OCI-LY7 (cell line): ENCODE measurements around the gene FAM168B. TPM values are rescaled to one million over a fixed set of nuclear protein-coding genes. Genes with fewer than 3 reads are reported as not detected.

ENCODE experiments used
- BruUV-seq: library from RNA; stranded (reverse); fragments of 400-500 nt; replicated peaks from 2 replicates; lab custom pipeline; 2021; lab: Mats Ljungman, UMichigan
- CTCF ChIA-PET: fragments of 300-600 bp; sonication (Branson Sonifier 250); formaldehyde crosslinking; loops from one replicate; lab custom pipeline; 2022; ENCODE audit warnings: antibody characterized with exemption; ENCODE audit not compliant: unreplicated experiment; lab: Charles Lee
- POLR2A ChIA-PET: fragments of 300-600 bp; sonication (Branson Sonifier 250); formaldehyde crosslinking; loops from one replicate; lab custom pipeline; 2022; ENCODE audit warnings: antibody characterized with exemption; lab: Charles Lee
- DNase-seq: peaks from one replicate; pipeline ENCODE4 v3.0.0-alpha.2; 2015; ENCODE audit warnings: low spot score
- H2AFZ ChIP-seq: fragments of 200-600 bp; sonication (generic), shearing (Covaris generic); 2 replicates; pipeline ENCODE4 v1.6.1; 2014; ENCODE audit warnings: mild to moderate bottlenecking, antibody characterized with exemption, low read length, moderate library complexity
- H3K27ac ChIP-seq: fragments of 200-600 bp; sonication (generic); 2 replicates; pipeline ENCODE4 v1.5.1; 2014; ENCODE audit warnings: mixed run types, low read depth, mild to moderate bottlenecking, moderate library complexity, low read length, inconsistent platforms; ENCODE audit not compliant: poor library complexity, severe bottlenecking
- H3K36me3 ChIP-seq: fragments of 200-600 bp; sonication (generic); 2 replicates; pipeline ENCODE4 v1.6.1; 2014; ENCODE audit warnings: mild to moderate bottlenecking, antibody characterized with exemption, low read length, moderate library complexity, mixed read lengths; ENCODE audit not compliant: insufficient read depth
- H3K4me1 ChIP-seq: fragments of 200-600 bp; sonication (generic); 2 replicates; pipeline ENCODE4 v1.5.1; 2014; ENCODE audit warnings: mild to moderate bottlenecking, low read length; ENCODE audit not compliant: insufficient read depth, poor library complexity, severe bottlenecking
- H3K4me2 ChIP-seq: fragments of 200-600 bp; sonication (generic); 2 replicates; pipeline ENCODE4 v1.6.1; 2014; ENCODE audit warnings: mild to moderate bottlenecking, low read length
- H3K4me3 ChIP-seq: fragments of 200-600 bp; sonication (generic); 2 replicates; pipeline ENCODE4 v1.5.1; 2014; ENCODE audit warnings: mild to moderate bottlenecking, low read depth, low read length; ENCODE audit not compliant: poor library complexity, severe bottlenecking
- H3K79me2 ChIP-seq: fragments of 200-600 bp; sonication (generic); 2 replicates; pipeline ENCODE4 v1.6.1; 2016; ENCODE audit warnings: low read depth, mild to moderate bottlenecking, low read length, moderate library complexity, mixed read lengths; ENCODE audit not compliant: insufficient read depth
- H3K9me2 ChIP-seq: fragments of 200-600 bp; sonication (generic); 2 replicates; pipeline ENCODE4 v1.6.1; 2016; ENCODE audit warnings: mild to moderate bottlenecking, low read length, mixed read lengths; ENCODE audit not compliant: insufficient read depth
- H3K9me3 ChIP-seq: fragments of 200-600 bp; sonication (generic); 2 replicates; pipeline ENCODE4 v1.6.1; 2014; ENCODE audit warnings: mild to moderate bottlenecking, mixed run types, low read length, mixed read lengths
- H4K20me1 ChIP-seq: fragments of 200-600 bp; sonication (generic); 2 replicates; pipeline ENCODE4 v1.6.1; 2014; ENCODE audit warnings: mild to moderate bottlenecking, antibody characterized with exemption, low read length, moderate library complexity, mixed read lengths; ENCODE audit not compliant: insufficient read depth
- CTCF ChIP-seq: fragments of 200-600 bp; sonication (generic); conservative IDR thresholded peaks from 2 replicates; pipeline ENCODE4 v1.5.1; 2014; ENCODE audit warnings: mild to moderate bottlenecking, antibody characterized with exemption, low read length, moderate library complexity, mixed read lengths
- EZH2phosphoT487 ChIP-seq: fragments of 200-600 bp; sonication (generic); IDR thresholded peaks from 2 replicates; pipeline ENCODE4 v1.6.1; 2018; ENCODE audit warnings: low read depth, borderline replicate concordance, mild to moderate bottlenecking, mixed run types, antibody characterized with exemption, low read length, moderate library complexity, mixed read lengths
- intact Hi-C: fragments of 100-400 bp; cut with micrococcal nuclease; formaldehyde crosslinking; loops from one replicate; pipeline ENCODE4 v1.10.0; 2022; ENCODE audit not compliant: unreplicated experiment
- total RNA-seq, 2 experiments: library from RNA; depleted of rRNA in 1 of 2; stranded (reverse); fragments of >200 nt in 1 of 2; shearing (Covaris generic) in 1 of 2; gene quantifications; 2 replicates each; pipeline ENCODE4 v1.2.3, GENCODE V29; 2014 to 2022

The FAM168B gene
- total RNA-seq, 2 experiments from 2014 or later: 53.6 to 85.3 TPM

GRCh38 chr2:131105950-131106801 lies 12.9 kb upstream of the FAM168B start:
- ChIA-PET CTCF (no interaction called here), POLR2A (no interaction called here)
- intact Hi-C loops: loop anchor here (2.0 to 5.0 kb wide), 2 partner anchors 39 to 386 kb away; partner anchors contain the start of gene MZT2A
- H3K4me1 ChIP-seq: peaks cover 21% of the 10 kb centered on the region
- peak overlapping the region; percentile 87; the same call in 1 of the 2 replicates for H2AFZ ChIP-seq
- H3K36me3 ChIP-seq: peaks cover 33% of the 10 kb centered on the region
- no peak for TF ChIP-seq CTCF
- H3K4me3 ChIP-seq: peak overlapping the region; percentile 97
- H3K4me2 ChIP-seq: peak overlapping the region; percentile 89
- H3K9me2 ChIP-seq: no peaks in the 10 kb centered on the region
- peak; percentile 65 for DNase-seq
- peaks cover 65% of the 10 kb centered on the region for H3K79me2 ChIP-seq
- peaks cover 17% of the 10 kb centered on the region for H4K20me1 ChIP-seq
- H3K27ac ChIP-seq: peak overlapping the region; percentile 80
- BruUV-seq: TSS peak; percentile 62
- no peaks in the 10 kb centered on the region for H3K9me3 ChIP-seq

- ChIA-PET POLR2A (interaction anchor here (0.6 to 4.0 kb wide), 7 partner anchors 8 to 261 kb away, joined by 3 to 18 read pairs (median 4); partner anchors contain the start of gene FAM168B), CTCF (no interaction called here)
- H3K4me2 ChIP-seq: peak within 1 kb of the TSS; percentile 89
- H3K9me3 ChIP-seq: no peaks in the 10 kb centered on the region
- no peaks in the 10 kb centered on the region for H3K9me2 ChIP-seq
- intact Hi-C loops: loop anchor here (2.0 to 5.0 kb wide), 2 partner anchors 39 to 387 kb away; partner anchors contain the start of gene MZT2A
- peak within 1 kb of the TSS; percentile 97 for H3K4me3 ChIP-seq
- peaks cover 25% of the 10 kb centered on the region for H3K36me3 ChIP-seq
- H3K27ac ChIP-seq: peak within 1 kb of the TSS; percentile 80
- peaks cover 17% of the 10 kb centered on the region for H4K20me1 ChIP-seq
- H3K79me2 ChIP-seq: peaks cover 57% of the 10 kb centered on the region
- H3K4me1 ChIP-seq: peaks cover 21% of the 10 kb centered on the region
- BruUV-seq: no TSS peak
- TF ChIP-seq CTCF (0 out of 2 replicates have a peak, but pooled peaks have one; percentile 51), EZH2phosphoT487 (no peak)
- H2AFZ ChIP-seq: peak within 1 kb of the TSS; percentile 87
- peak; percentile 92 for DNase-seq
These were observed 12.1 kb upstream of the FAM168B start, which contains the start of gene PLEKHB2 for GRCh38 chr2:131105156-131105949. Gene PLEKHB2, plus strand, starts transcription at chr2:131105336. Its CDS starts 15,606 bp downstream, at chr2:131120942.
